OCI-LY1 (cell line): ENCODE results near the gene HDAC7.

ENCODE experiments used
- H2AFZ ChIP-seq: fragments of 200-600 bp; sonication (generic), shearing (Covaris generic); 2 replicates; pipeline ENCODE4 v1.6.0; 2014; ENCODE audit warnings: antibody characterized with exemption, mild to moderate bottlenecking, low read length
- H3F3A ChIP-seq: fragments of 200-600 bp; sonication (generic), shearing (Covaris generic); 2 replicates; pipeline ENCODE4 v1.6.0; 2014; ENCODE audit warnings: mild to moderate bottlenecking, antibody characterized with exemption, low read length, moderate library complexity; ENCODE audit not compliant: insufficient read depth
- H3K27ac ChIP-seq: fragments of 200-600 bp; sonication (generic); 2 replicates; pipeline ENCODE4 v1.5.1; 2014; ENCODE audit warnings: low read length, mixed run types, mild to moderate bottlenecking, low read depth; ENCODE audit not compliant: poor library complexity, severe bottlenecking
- H3K27me3 ChIP-seq: fragments of 200-600 bp; sonication (generic); 2 replicates; pipeline ENCODE4 v1.6.0; 2014; ENCODE audit warnings: antibody characterized with exemption, mild to moderate bottlenecking, low read length, moderate library complexity; ENCODE audit not compliant: insufficient read depth
- H3K36me3 ChIP-seq: fragments of 200-600 bp; sonication (generic); 2 replicates; pipeline ENCODE4 v1.6.1; 2014; ENCODE audit warnings: mild to moderate bottlenecking, antibody characterized with exemption, low read length, moderate library complexity, mixed read lengths; ENCODE audit not compliant: insufficient read depth
- H3K4me1 ChIP-seq: fragments of 200-600 bp; sonication (generic); 2 replicates; pipeline ENCODE4 v1.5.1; 2014; ENCODE audit warnings: mild to moderate bottlenecking, low read length, moderate library complexity; ENCODE audit not compliant: insufficient read depth, severe bottlenecking
- H3K4me2 ChIP-seq: fragments of 200-600 bp; sonication (generic), shearing (Covaris generic); 2 replicates; pipeline ENCODE4 v1.6.1; 2014; ENCODE audit warnings: low read length
- H3K4me3 ChIP-seq: fragments of 200-600 bp; sonication (generic); 2 replicates; pipeline ENCODE4 v1.5.1; 2014; ENCODE audit warnings: low read length, low read depth, mild to moderate bottlenecking, mixed read lengths; ENCODE audit not compliant: poor library complexity, severe bottlenecking
- H3K79me2 ChIP-seq: fragments of 200-600 bp; shearing (Covaris generic); 2 replicates; pipeline ENCODE4 v1.6.1; 2016; ENCODE audit warnings: mixed run types, low read length, mixed read lengths; ENCODE audit not compliant: insufficient read depth
- H3K9ac ChIP-seq: fragments of 200-600 bp; sonication (generic), shearing (Covaris generic); 2 replicates; pipeline ENCODE4 v1.6.1; 2014; ENCODE audit warnings: mild to moderate bottlenecking, low read length, mixed read lengths
- H3K9me2 ChIP-seq: fragments of 200-600 bp; sonication (generic), shearing (Covaris generic); 2 replicates; pipeline ENCODE4 v1.6.1; 2014; ENCODE audit warnings: low read depth, mild to moderate bottlenecking, low read length, mixed read lengths
- H3K9me3 ChIP-seq: fragments of 200-600 bp; shearing (Covaris generic); 2 replicates; pipeline ENCODE4 v1.6.1; 2014; ENCODE audit warnings: low read length, mixed read lengths
- H4K20me1 ChIP-seq: fragments of 200-600 bp; sonication (generic), shearing (Covaris generic); 2 replicates; pipeline ENCODE4 v1.6.0; 2016; ENCODE audit warnings: mild to moderate bottlenecking, low read length; ENCODE audit not compliant: insufficient read depth
- EZH2 ChIP-seq: fragments of 200-600 bp; sonication (generic), shearing (Covaris generic); IDR thresholded peaks from 2 replicates; pipeline ENCODE4 v1.8.0; 2017; ENCODE audit warnings: borderline replicate concordance, mixed run types, mild to moderate bottlenecking, antibody characterized with exemption, low read length, moderate library complexity, mixed read lengths
- TF ChIP-seq, protein P1 (sequence below): fragments of 200-600 bp; sonication (generic), shearing (Covaris generic); IDR thresholded peaks from 2 replicates; pipeline ENCODE4 v1.5.1; 2017; ENCODE audit warnings: mild to moderate bottlenecking, antibody characterized with exemption, low read length, moderate library complexity, mixed read lengths

The HDAC7 gene

GRCh38 chr12:47769234-47770085 lies 50.2 kb downstream of the HDAC7 start:
- no peak for TF ChIP-seq EZH2
- TF ChIP-seq, protein P1, sequence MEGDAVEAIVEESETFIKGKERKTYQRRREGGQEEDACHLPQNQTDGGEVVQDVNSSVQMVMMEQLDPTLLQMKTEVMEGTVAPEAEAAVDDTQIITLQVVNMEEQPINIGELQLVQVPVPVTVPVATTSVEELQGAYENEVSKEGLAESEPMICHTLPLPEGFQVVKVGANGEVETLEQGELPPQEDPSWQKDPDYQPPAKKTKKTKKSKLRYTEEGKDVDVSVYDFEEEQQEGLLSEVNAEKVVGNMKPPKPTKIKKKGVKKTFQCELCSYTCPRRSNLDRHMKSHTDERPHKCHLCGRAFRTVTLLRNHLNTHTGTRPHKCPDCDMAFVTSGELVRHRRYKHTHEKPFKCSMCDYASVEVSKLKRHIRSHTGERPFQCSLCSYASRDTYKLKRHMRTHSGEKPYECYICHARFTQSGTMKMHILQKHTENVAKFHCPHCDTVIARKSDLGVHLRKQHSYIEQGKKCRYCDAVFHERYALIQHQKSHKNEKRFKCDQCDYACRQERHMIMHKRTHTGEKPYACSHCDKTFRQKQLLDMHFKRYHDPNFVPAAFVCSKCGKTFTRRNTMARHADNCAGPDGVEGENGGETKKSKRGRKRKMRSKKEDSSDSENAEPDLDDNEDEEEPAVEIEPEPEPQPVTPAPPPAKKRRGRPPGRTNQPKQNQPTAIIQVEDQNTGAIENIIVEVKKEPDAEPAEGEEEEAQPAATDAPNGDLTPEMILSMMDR: no peak
- no peak overlapping the region for H2AFZ ChIP-seq
- no peaks in the 10 kb centered on the region for H3K79me2 ChIP-seq
- H3K9me2 ChIP-seq: no peaks in the 10 kb centered on the region
- H3K4me1 ChIP-seq: peaks cover 13% of the 10 kb centered on the region
- H3K36me3 ChIP-seq: no peaks in the 10 kb centered on the region
- no peaks in the 10 kb centered on the region for H3K27me3 ChIP-seq
- H3K4me2 ChIP-seq: no peak overlapping the region
- H3K9ac ChIP-seq: no peak overlapping the region
- H4K20me1 ChIP-seq: no peaks in the 10 kb centered on the region
- no peak overlapping the region for H3K27ac ChIP-seq
- H3K4me3 ChIP-seq: no peak overlapping the region
- no peaks in the 10 kb centered on the region for H3F3A ChIP-seq
- no peaks in the 10 kb centered on the region for H3K9me3 ChIP-seq

DNA sequence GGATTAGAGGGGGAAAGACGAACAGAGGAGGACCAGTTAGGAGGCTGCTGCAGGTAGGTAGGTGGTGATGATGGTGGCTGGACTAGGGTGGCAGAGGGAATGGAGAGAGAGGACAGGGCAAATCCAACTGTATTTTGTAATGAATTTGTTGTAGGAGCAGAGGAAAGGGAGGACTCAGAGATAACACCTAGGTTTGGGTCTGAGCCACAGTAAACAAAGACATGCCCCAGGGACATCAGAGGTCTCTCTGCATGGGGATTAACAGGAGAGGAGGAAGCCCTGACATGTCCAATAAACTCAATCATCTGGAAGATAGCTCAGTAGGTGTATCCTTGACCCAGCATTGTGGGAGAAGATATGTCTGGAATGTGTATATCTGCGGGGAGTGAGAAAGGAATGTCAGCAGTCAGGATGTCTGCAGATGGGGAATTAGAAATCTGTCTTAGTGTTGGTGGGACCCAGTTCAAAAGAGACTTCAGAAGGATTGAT lies 51.3 kb downstream of the HDAC7 start:
- Histone ChIP-seq H3K4me2 (no peak overlapping the region), H3K9ac (no peak overlapping the region), H3K36me3 (no peaks in the 10 kb centered on the region), H3K79me2 (no peaks in the 10 kb centered on the region), H2AFZ (no peak overlapping the region), H3K9me3 (no peaks in the 10 kb centered on the region), H3K4me1 (peaks cover 3% of the 10 kb centered on the region), H3K4me3 (no peak overlapping the region), H4K20me1 (no peaks in the 10 kb centered on the region), H3K27ac (no peak overlapping the region), H3K27me3 (no peaks in the 10 kb centered on the region), H3K9me2 (no peaks in the 10 kb centered on the region), H3F3A (no peaks in the 10 kb centered on the region)
- no peak for TF ChIP-seq EZH2
- TF ChIP-seq, protein P1: no peak

GRCh38 chr12:47767216-47767724 lies 52.4 kb downstream of the HDAC7 start:
- TF ChIP-seq EZH2: no peak
- TF ChIP-seq, protein P1: peak; percentile 82
- no peak overlapping the region for H3K4me3 ChIP-seq
- H3K4me1 ChIP-seq: no peaks in the 10 kb centered on the region
- H3K9me3 ChIP-seq: no peaks in the 10 kb centered on the region
- no peaks in the 10 kb centered on the region for H3K9me2 ChIP-seq
- H3K79me2 ChIP-seq: no peaks in the 10 kb centered on the region
- no peaks in the 10 kb centered on the region for H4K20me1 ChIP-seq
- no peak overlapping the region for H3K9ac ChIP-seq
- H3K27me3 ChIP-seq: no peaks in the 10 kb centered on the region
- H3K36me3 ChIP-seq: no peaks in the 10 kb centered on the region
- H3K4me2 ChIP-seq: no peak overlapping the region
- no peaks in the 10 kb centered on the region for H3F3A ChIP-seq
- no peak overlapping the region for H3K27ac ChIP-seq
- no peak overlapping the region for H2AFZ ChIP-seq
